ENCODE data around the gene TTBK2.

The TTBK2 gene

DNA sequence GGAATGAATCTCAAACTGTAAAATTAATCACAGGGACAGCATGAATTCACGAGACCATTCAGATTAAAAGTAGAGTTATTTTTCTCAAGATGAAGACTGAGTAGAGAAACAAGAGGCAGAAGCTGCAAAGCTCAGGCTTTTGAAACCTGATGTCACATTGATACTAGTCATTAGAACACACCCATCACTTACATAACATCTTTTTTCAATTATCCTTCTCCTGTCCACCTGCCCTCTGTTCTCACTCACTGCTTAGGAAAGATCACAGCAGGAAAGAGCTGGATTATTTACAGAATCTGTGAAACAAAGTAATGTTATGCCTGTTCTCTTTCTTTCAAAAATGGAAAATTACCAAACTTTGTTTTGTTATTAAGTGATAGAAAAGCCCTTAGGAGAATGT, 111.7 kb downstream of the TTBK2 start:
- Mint-ChIP-seq H3K4me1 (no peaks in the 10 kb centered on the region), H3K36me3 (peaks cover 12% of the 10 kb centered on the region), H3K27me3 (no peaks in the 10 kb centered on the region), H3K9me3 (no peaks in the 10 kb centered on the region), H3K4me3 (no peak overlapping the region), H3K27ac (no peak overlapping the region)

GRCh38 chr15:42805266-42805665, 115.3 kb downstream of the TTBK2 start:
- no peaks in the 10 kb centered on the region for H3K4me1 Mint-ChIP-seq
- peaks cover 13% of the 10 kb centered on the region for H3K36me3 Mint-ChIP-seq
- H3K9me3 Mint-ChIP-seq, result no peaks in the 10 kb centered on the region
- no peak overlapping the region for H3K4me3 Mint-ChIP-seq
- no peaks in the 10 kb centered on the region for H3K27me3 Mint-ChIP-seq
- H3K27ac Mint-ChIP-seq, result no peak overlapping the region

- no peak overlapping the region for H3K27ac Mint-ChIP-seq
- no peaks in the 10 kb centered on the region for H3K4me1 Mint-ChIP-seq
- no peak overlapping the region for H3K4me3 Mint-ChIP-seq
- H3K27me3 Mint-ChIP-seq, result no peaks in the 10 kb centered on the region
- H3K36me3 Mint-ChIP-seq, result peaks cover 12% of the 10 kb centered on the region
- no peaks in the 10 kb centered on the region for H3K9me3 Mint-ChIP-seq
These were observed 115.8 kb downstream of the TTBK2 start for GRCh38 chr15:42804739-42805138.

- H3K9me3 Mint-ChIP-seq, result no peaks in the 10 kb centered on the region
- peaks cover 14% of the 10 kb centered on the region for H3K36me3 Mint-ChIP-seq
- H3K27ac Mint-ChIP-seq, result no peak overlapping the region
- H3K4me1 Mint-ChIP-seq, result no peaks in the 10 kb centered on the region
- H3K4me3 Mint-ChIP-seq, result no peak overlapping the region
- no peaks in the 10 kb centered on the region for H3K27me3 Mint-ChIP-seq
These were observed 117.1 kb downstream of the TTBK2 start for GRCh38 chr15:42803436-42803835.

- Mint-ChIP-seq H3K36me3 (peaks cover 15% of the 10 kb centered on the region), H3K27me3 (no peaks in the 10 kb centered on the region)
These were observed 118.4 kb downstream of the TTBK2 start for GRCh38 chr15:42802168-42802567.

GRCh38 chr15:42800731-42801474, 119.7 kb downstream of the TTBK2 start:
- no peak overlapping the region for H3K27ac Mint-ChIP-seq
- no peak overlapping the region for H3K4me3 Mint-ChIP-seq
- no peaks in the 10 kb centered on the region for H3K9me3 Mint-ChIP-seq
- no peaks in the 10 kb centered on the region for H3K27me3 Mint-ChIP-seq
- no peaks in the 10 kb centered on the region for H3K4me1 Mint-ChIP-seq
- peaks cover 11% of the 10 kb centered on the region for H3K36me3 Mint-ChIP-seq

More at GRCh38 chr15:42802168-42802567, 118.4 kb downstream of the TTBK2 start:
- Mint-ChIP-seq H3K27ac (no peak overlapping the region), H3K4me3 (no peak overlapping the region), H3K4me1 (no peaks in the 10 kb centered on the region), H3K9me3 (no peaks in the 10 kb centered on the region)

DNA sequence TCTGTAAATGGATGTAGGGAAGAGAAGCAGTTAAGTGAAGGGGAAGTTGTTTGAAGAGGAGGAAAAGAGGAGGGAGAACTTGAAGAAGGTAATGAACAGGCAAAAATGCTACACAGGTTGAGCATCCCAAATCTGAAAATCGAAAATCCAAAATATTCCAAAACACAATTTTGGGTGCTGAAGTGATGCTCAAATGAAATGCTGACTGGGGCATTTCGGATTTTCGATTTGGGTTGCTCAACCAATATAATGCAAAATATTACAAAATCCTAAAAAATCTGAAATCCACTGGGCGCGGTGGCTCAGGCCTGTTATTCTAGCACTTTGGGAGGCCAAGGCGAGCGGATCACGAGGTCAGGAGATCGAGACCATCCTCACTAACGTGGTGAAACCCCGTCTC, 121.8 kb downstream of the TTBK2 start:
- Mint-ChIP-seq H3K27ac (no peak overlapping the region), H3K4me3 (no peak overlapping the region), H3K4me1 (no peaks in the 10 kb centered on the region), H3K9me3 (no peaks in the 10 kb centered on the region), H3K36me3 (peaks cover 15% of the 10 kb centered on the region), H3K27me3 (no peaks in the 10 kb centered on the region)

GRCh38 chr15:42796955-42797782, 123.4 kb downstream of the TTBK2 start:
- Mint-ChIP-seq H3K4me1 (no peaks in the 10 kb centered on the region), H3K4me3 (no peak overlapping the region), H3K27ac (no peak overlapping the region), H3K27me3 (no peaks in the 10 kb centered on the region), H3K9me3 (no peaks in the 10 kb centered on the region), H3K36me3 (peaks cover 19% of the 10 kb centered on the region)

DNA sequence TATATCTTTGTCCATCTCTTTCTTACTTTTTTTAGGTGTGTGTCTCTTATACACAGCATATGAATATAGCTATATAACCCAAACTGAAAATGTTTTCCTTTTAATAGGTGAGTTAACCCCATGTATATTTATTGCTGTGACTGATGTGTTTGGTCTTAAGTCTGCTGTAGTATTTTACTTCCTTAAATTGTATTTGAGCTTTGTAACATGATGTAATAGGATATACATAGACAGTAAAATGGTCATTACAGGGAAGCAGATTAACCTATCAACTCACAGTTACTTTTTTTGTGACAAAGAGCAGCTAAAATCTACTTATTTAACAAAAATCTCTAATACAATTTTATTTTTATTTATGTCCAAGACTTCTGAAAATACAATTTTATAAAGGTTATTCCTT, 131.9 kb downstream of the TTBK2 start:
- H3K4me3 Mint-ChIP-seq, result no peak overlapping the region
- H3K4me1 Mint-ChIP-seq, result no peaks in the 10 kb centered on the region
- no peaks in the 10 kb centered on the region for H3K27me3 Mint-ChIP-seq
- H3K36me3 Mint-ChIP-seq, result peaks cover 8% of the 10 kb centered on the region
- no peak overlapping the region for H3K27ac Mint-ChIP-seq
- H3K9me3 Mint-ChIP-seq, result no peaks in the 10 kb centered on the region

DNA sequence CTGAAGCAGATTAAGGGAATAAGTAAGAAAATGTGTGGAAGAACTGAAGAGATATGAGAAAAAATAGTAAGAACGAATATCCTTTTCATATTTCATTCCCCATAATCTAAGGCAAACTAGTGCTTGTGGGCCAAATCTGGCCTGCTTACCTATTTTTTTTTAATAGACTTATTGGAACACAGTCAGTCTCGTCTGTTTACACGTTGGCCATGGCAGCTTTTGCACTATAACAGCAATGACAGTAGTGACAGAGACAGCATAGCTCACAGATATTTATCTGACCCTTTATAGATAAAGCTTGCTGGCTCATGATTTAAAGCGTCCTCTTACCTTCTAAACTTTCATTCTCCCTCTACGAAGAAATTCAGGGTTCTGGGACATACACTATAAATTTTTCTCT, 133.6 kb downstream of the TTBK2 start:
- Mint-ChIP-seq H3K27ac (no peak overlapping the region), H3K9me3 (no peaks in the 10 kb centered on the region), H3K4me1 (no peaks in the 10 kb centered on the region), H3K4me3 (no peak overlapping the region), H3K36me3 (peaks cover 9% of the 10 kb centered on the region), H3K27me3 (no peaks in the 10 kb centered on the region)

DNA sequence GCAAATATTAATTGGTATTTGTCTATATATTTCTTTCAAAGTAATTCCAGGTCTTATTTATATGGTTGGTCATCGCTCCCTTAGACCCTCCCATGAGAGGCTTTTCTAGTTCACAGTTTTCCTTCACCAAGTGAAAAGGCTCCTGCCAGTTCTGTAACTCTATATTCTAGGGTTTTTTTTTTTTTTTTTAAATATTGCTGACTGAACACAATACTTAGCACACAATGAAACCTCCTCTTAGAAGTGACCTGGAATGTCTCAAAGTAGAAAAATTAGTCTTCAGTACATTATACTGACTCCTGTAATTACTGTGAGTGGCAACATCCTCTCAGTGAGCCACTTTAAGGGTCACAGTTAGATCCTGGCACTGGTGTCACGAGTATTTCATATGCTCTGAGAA, 135.0 kb downstream of the TTBK2 start:
- Mint-ChIP-seq H3K9me3 (no peaks in the 10 kb centered on the region), H3K36me3 (peaks cover 9% of the 10 kb centered on the region), H3K4me3 (no peak overlapping the region), H3K4me1 (no peaks in the 10 kb centered on the region), H3K27ac (no peak overlapping the region), H3K27me3 (no peaks in the 10 kb centered on the region)

- H3K27me3 Mint-ChIP-seq, result no peaks in the 10 kb centered on the region
- H3K27ac Mint-ChIP-seq, result no peak overlapping the region
- H3K4me3 Mint-ChIP-seq, result no peak overlapping the region
- no peaks in the 10 kb centered on the region for H3K9me3 Mint-ChIP-seq
- no peaks in the 10 kb centered on the region for H3K4me1 Mint-ChIP-seq
- H3K36me3 Mint-ChIP-seq, result peaks cover 9% of the 10 kb centered on the region
These were observed 135.9 kb downstream of the TTBK2 start for GRCh38 chr15:42784705-42785104.

DNA sequence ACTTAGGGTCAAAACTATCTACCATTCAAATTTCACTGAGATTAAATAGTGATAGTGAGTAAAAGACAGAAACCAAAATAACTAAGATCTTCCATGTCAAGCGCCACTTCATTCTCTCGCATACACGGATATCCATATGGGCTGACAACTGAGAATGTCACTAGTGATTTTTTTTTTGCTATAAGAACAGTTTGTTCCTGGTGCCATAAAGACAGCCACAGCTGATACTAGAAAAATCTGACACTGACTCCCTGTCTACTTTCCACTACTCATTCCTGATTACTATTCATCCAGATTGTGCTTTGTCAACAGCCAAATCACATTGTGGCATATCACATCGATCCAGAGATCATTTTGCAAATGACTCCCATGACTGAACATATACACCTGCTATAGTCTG, 137.9 kb downstream of the TTBK2 start:
- H3K27me3 Mint-ChIP-seq, result no peaks in the 10 kb centered on the region
- H3K27ac Mint-ChIP-seq, result no peak overlapping the region
- H3K4me3 Mint-ChIP-seq, result no peak overlapping the region
- H3K4me1 Mint-ChIP-seq, result no peaks in the 10 kb centered on the region
- H3K9me3 Mint-ChIP-seq, result no peaks in the 10 kb centered on the region
- H3K36me3 Mint-ChIP-seq, result peaks cover 9% of the 10 kb centered on the region

GRCh38 chr15:42775416-42775815, 145.2 kb downstream of the TTBK2 start:
- Mint-ChIP-seq H3K27me3 (no peaks in the 10 kb centered on the region), H3K4me3 (no peak overlapping the region), H3K27ac (no peak overlapping the region), H3K9me3 (no peaks in the 10 kb centered on the region), H3K36me3 (peaks cover 20% of the 10 kb centered on the region), H3K4me1 (no peaks in the 10 kb centered on the region)

GRCh38 chr15:42772901-42773300, 147.7 kb downstream of the TTBK2 start:
- Mint-ChIP-seq H3K9me3 (no peaks in the 10 kb centered on the region), H3K4me1 (peaks cover 6% of the 10 kb centered on the region), H3K4me3 (no peak overlapping the region), H3K36me3 (peaks cover 30% of the 10 kb centered on the region), H3K27me3 (no peaks in the 10 kb centered on the region), H3K27ac (no peak overlapping the region)

DNA sequence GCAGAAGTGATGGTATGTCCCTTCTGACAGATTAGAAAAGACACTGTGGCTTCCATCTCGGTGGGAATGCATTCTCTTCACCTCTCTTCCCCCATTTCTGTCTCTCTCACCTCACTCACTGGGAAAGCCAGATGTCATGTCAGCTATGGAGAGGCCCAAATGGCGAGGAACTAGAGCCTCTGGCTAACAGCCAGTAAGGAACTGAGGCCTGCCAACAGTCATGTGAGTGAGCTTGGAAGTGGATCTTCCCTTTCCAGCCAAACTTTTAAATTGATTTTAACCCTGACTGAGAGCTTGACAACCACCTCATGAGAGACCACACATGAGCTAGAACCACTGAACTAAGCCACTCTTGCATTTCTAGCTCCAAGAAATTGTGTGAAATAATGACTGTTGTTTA, 148.4 kb downstream of the TTBK2 start:
- Mint-ChIP-seq H3K36me3 (peaks cover 35% of the 10 kb centered on the region), H3K9me3 (peaks cover 3% of the 10 kb centered on the region), H3K4me1 (peaks cover 7% of the 10 kb centered on the region), H3K27me3 (no peaks in the 10 kb centered on the region), H3K4me3 (no peak overlapping the region), H3K27ac (no peak overlapping the region)

Data from activated naive CD4-positive, alpha-beta T cell treated with anti-CD3 and anti-CD28 coated beads, Interleukin-2, amount 50 U/mL, for 24 hours (primary cell).